ENCODE data around the gene RNU6-9.
"Not testable (repeated sequence)": the region's sequence is repeated elsewhere in the genome, so short reads cannot be mapped to it uniquely, and the experiment has no call there.

RNU6-9 gene

GRCh38 chr19:892894-893689 lies at the start of gene RNU6-9, which contains the start of gene MED16:
TSS of gene RNU6-9 (plus strand) at chr19:893484.
TSS of gene MED16 (minus strand) at chr19:893187. CDS start at chr19:891131, 2,056 bp downstream.
- in situ Hi-C loops (cut with MboI; ENCODE audit: low sequenced_read_pairs) = no loop called here

GRCh38 chr19:843836-844545 lies 49.3 kb upstream of the RNU6-9 start:
- in situ Hi-C loops (cut with MboI; ENCODE audit: low sequenced_read_pairs) = no loop called here

- in situ Hi-C loops (cut with MboI; ENCODE audit: low sequenced_read_pairs) = no loop called here
Observed at GRCh38 chr19:844546-844971, 48.7 kb upstream of the RNU6-9 start.

GRCh38 chr19:845707-846521 lies 47.4 kb upstream of the RNU6-9 start:
- in situ Hi-C loops (cut with MboI; ENCODE audit: low sequenced_read_pairs) = no loop called here

- in situ Hi-C loops (cut with MboI; ENCODE audit: low sequenced_read_pairs) = no loop called here
Observed at GRCh38 chr19:848386-848921, 44.8 kb upstream of the RNU6-9 start.

GRCh38 chr19:849195-849594 lies 44.1 kb upstream of the RNU6-9 start:
- in situ Hi-C loops (cut with MboI; ENCODE audit: low sequenced_read_pairs) = not testable (repeated sequence)

- in situ Hi-C loops (cut with MboI; ENCODE audit: low sequenced_read_pairs) = no loop called here
Observed at GRCh38 chr19:850221-850978, 42.9 kb upstream of the RNU6-9 start.

GRCh38 chr19:850979-851335 lies 42.3 kb upstream of the RNU6-9 start:
- in situ Hi-C loops (cut with MboI; ENCODE audit: low sequenced_read_pairs) = no loop called here

- in situ Hi-C loops (cut with MboI; ENCODE audit: low sequenced_read_pairs) = no loop called here
Observed at GRCh38 chr19:852136-853013, 40.9 kb upstream of the RNU6-9 start, which contains the start of gene ELANE. TSS of gene ELANE (plus strand) at chr19:852303. CDS start at chr19:852329, 26 bp downstream.

GRCh38 chr19:853014-853585 lies 40.2 kb upstream of the RNU6-9 start:
- in situ Hi-C loops (cut with MboI; ENCODE audit: low sequenced_read_pairs) = no loop called here

GRCh38 chr19:853614-854220 lies 39.6 kb upstream of the RNU6-9 start:
- in situ Hi-C loops (cut with MboI; ENCODE audit: low sequenced_read_pairs) = not testable (repeated sequence)

GRCh38 chr19:854549-854948 lies 38.7 kb upstream of the RNU6-9 start:
- in situ Hi-C loops (cut with MboI; ENCODE audit: low sequenced_read_pairs) = no loop called here

GRCh38 chr19:855142-855541 lies 38.1 kb upstream of the RNU6-9 start:
- in situ Hi-C loops (cut with MboI; ENCODE audit: low sequenced_read_pairs) = no loop called here

- in situ Hi-C loops (cut with MboI; ENCODE audit: low sequenced_read_pairs) = no loop called here
Observed at GRCh38 chr19:855566-856120, 37.6 kb upstream of the RNU6-9 start.

GRCh38 chr19:858284-858683 lies 35.0 kb upstream of the RNU6-9 start:
- in situ Hi-C loops (cut with MboI; ENCODE audit: low sequenced_read_pairs) = no loop called here

GRCh38 chr19:858868-859843 lies 34.1 kb upstream of the RNU6-9 start, which contains the start of gene CFD:
TSS of gene CFD (plus strand) at chr19:859664. CDS start at chr19:859690, 26 bp downstream.
- in situ Hi-C loops (cut with MboI; ENCODE audit: low sequenced_read_pairs) = no loop called here

Measured in HL-60/S4 treated with retinoic acid at 250 ng/mL for 4 days and 3 days (cell line).